Osteocyte (in vitro differentiated cells): ENCODE data around the gene PRKAR1A. TPM values are rescaled to one million over a fixed set of nuclear protein-coding genes. Genes with fewer than 3 reads are reported as not detected.

Source experiments
- DNase-seq: peaks from one replicate; pipeline ENCODE4 v3.0.0; 2021; ENCODE audit warnings: mixed read lengths; ENCODE audit not compliant: unreplicated experiment; ENCODE audit errors: extremely low spot score
- H3K27ac Mint-ChIP-seq: one replicate; pipeline ENCODE4 v1.8.0; 2021; ENCODE audit warnings: mild to moderate bottlenecking, mixed read lengths; ENCODE audit not compliant: unreplicated experiment
- H3K27me3 Mint-ChIP-seq: one replicate; pipeline ENCODE4 v1.8.0; 2021; ENCODE audit warnings: mixed read lengths; ENCODE audit not compliant: unreplicated experiment
- H3K36me3 Mint-ChIP-seq: one replicate; pipeline ENCODE4 v1.8.0; 2021; ENCODE audit warnings: mixed read lengths; ENCODE audit not compliant: unreplicated experiment
- H3K4me1 Mint-ChIP-seq: one replicate; pipeline ENCODE4 v1.8.0; 2021; ENCODE audit warnings: mixed read lengths; ENCODE audit not compliant: unreplicated experiment
- H3K4me3 Mint-ChIP-seq: one replicate; pipeline ENCODE4 v1.8.0; 2021; ENCODE audit warnings: mild to moderate bottlenecking, moderate library complexity, mixed read lengths; ENCODE audit not compliant: unreplicated experiment
- H3K9me3 Mint-ChIP-seq: one replicate; pipeline ENCODE4 v1.8.0; 2021; ENCODE audit warnings: mixed read lengths; ENCODE audit not compliant: unreplicated experiment
- CTCF ChIP-seq: fragments of 200-600 bp; sonication (generic); IDR thresholded peaks from 2 replicates; pipeline ENCODE4 v1.5.0; 2021; ENCODE audit warnings: antibody characterized with exemption, mild to moderate bottlenecking, moderate library complexity
- total RNA-seq: library from RNA; stranded (reverse); gene quantifications from 2 replicates; pipeline ENCODE4 v1.2.1, GENCODE V29; 2021

PRKAR1A gene
- total RNA-seq, 1 donor from 2014 or later = 326 TPM

GRCh38 chr17:68576137-68576536 lies 63.9 kb downstream of the PRKAR1A start:
- H3K9me3 Mint-ChIP-seq = no peaks in the 10 kb centered on the region
- no peak overlapping the region for H3K27ac Mint-ChIP-seq
- no peak for DNase-seq
- H3K36me3 Mint-ChIP-seq = no peaks in the 10 kb centered on the region
- no peaks in the 10 kb centered on the region for H3K4me1 Mint-ChIP-seq
- H3K4me3 Mint-ChIP-seq = no peak overlapping the region
- TF ChIP-seq CTCF = no peak
- H3K27me3 Mint-ChIP-seq = no peaks in the 10 kb centered on the region

- Mint-ChIP-seq H3K9me3 (no peaks in the 10 kb centered on the region), H3K36me3 (no peaks in the 10 kb centered on the region), H3K27ac (no peak overlapping the region), H3K4me3 (no peak overlapping the region), H3K4me1 (no peaks in the 10 kb centered on the region), H3K27me3 (no peaks in the 10 kb centered on the region)
- TF ChIP-seq CTCF = no peak
- no peak for DNase-seq
Measured at GRCh38 chr17:68576811-68577496, 64.7 kb downstream of the PRKAR1A start.

GRCh38 chr17:68577497-68577821 lies 65.2 kb downstream of the PRKAR1A start:
- Mint-ChIP-seq H3K27me3 (no peaks in the 10 kb centered on the region), H3K4me1 (no peaks in the 10 kb centered on the region), H3K36me3 (no peaks in the 10 kb centered on the region), H3K9me3 (no peaks in the 10 kb centered on the region), H3K27ac (no peak overlapping the region), H3K4me3 (no peak overlapping the region)
- no peak for DNase-seq
- TF ChIP-seq CTCF = no peak

GRCh38 chr17:68578236-68578635 lies 66.0 kb downstream of the PRKAR1A start:
- H3K9me3 Mint-ChIP-seq = no peaks in the 10 kb centered on the region
- no peak for DNase-seq
- TF ChIP-seq CTCF = no peak
- H3K27me3 Mint-ChIP-seq = no peaks in the 10 kb centered on the region
- H3K27ac Mint-ChIP-seq = no peak overlapping the region
- no peaks in the 10 kb centered on the region for H3K4me1 Mint-ChIP-seq
- no peaks in the 10 kb centered on the region for H3K36me3 Mint-ChIP-seq
- no peak overlapping the region for H3K4me3 Mint-ChIP-seq

GRCh38 chr17:68579194-68579927 lies 67.1 kb downstream of the PRKAR1A start:
- no peak for TF ChIP-seq CTCF
- Mint-ChIP-seq H3K4me1 (no peaks in the 10 kb centered on the region), H3K9me3 (no peaks in the 10 kb centered on the region), H3K4me3 (no peak overlapping the region), H3K27me3 (no peaks in the 10 kb centered on the region), H3K36me3 (no peaks in the 10 kb centered on the region), H3K27ac (no peak overlapping the region)
- DNase-seq = no peak
